Ovary (tissue), 10 donors: Measurements from ENCODE around the gene SMARCAL1. TPM values are rescaled to one million over a fixed set of nuclear protein-coding genes. Genes with fewer than 3 reads are reported as not detected.
A peak's percentile ranks its signal among the peaks of the same experiment; 100 is the strongest.

ENCODE experiments used
- DNase-seq, 5 donors: peaks; one replicate each; pipeline ENCODE4 v3.0.0-alpha.2; 2019 to 2020
- H3K27ac ChIP-seq, 2 donors: fragments of 200-600 bp; one replicate each; pipeline versions ENCODE4 v1.5.1 to v1.8.0; 2019 to 2022
- H3K27me3 ChIP-seq: fragments of 200-600 bp; one replicate; pipeline ENCODE4 v1.8.0; 2022
- H3K36me3 ChIP-seq: fragments of 200-600 bp; sonication (generic); one replicate; pipeline ENCODE4 v1.5.1; 2019
- H3K4me1 ChIP-seq: one replicate; pipeline ENCODE4 v1.8.1; 2013; ENCODE audit warnings: mild to moderate bottlenecking, moderate library complexity; ENCODE audit not compliant: insufficient read depth
- H3K4me3 ChIP-seq: fragments of 200-600 bp; sonication (generic); one replicate; pipeline ENCODE4 v1.5.1; 2017
- H3K9me3 ChIP-seq, 2 donors: fragments of 200-600 bp in 1 of 2; sonication (generic) in 1 of 2; one replicate each; pipeline versions ENCODE4 v1.5.1 to v1.8.1; 2013 to 2019; ENCODE audit warnings: mild to moderate bottlenecking in 1 of 2, moderate library complexity in 1 of 2
- CTCF ChIP-seq, 3 donors: fragments of 450-650 bp in 2 of 3; fragments of 200-600 bp in 1 of 3; IDR thresholded peaks; one replicate each; pipeline versions ENCODE4 v1.5.1 to v1.8.0; 2016 to 2022; ENCODE audit warnings: antibody characterized with exemption in 3 of 3, mild to moderate bottlenecking in 1 of 3
- EP300 ChIP-seq: sonication (generic); formaldehyde crosslinking; IDR thresholded peaks from one replicate; pipeline ENCODE4 v1.6.1; 2017; ENCODE audit warnings: antibody characterized with exemption
- POLR2A ChIP-seq: fragments of 450-650 bp; IDR thresholded peaks from one replicate; pipeline ENCODE4 v1.6.1; 2017; ENCODE audit warnings: antibody characterized with exemption, mild to moderate bottlenecking, moderate library complexity
- WGBS, 3 donors: extraction: QIAGEN DNeasy Blood & Tissue Kit in 1 of 3; methylation state at CpG; one replicate each; pipeline versions ENCODE4 v1.1.5 to v1.1.7; 2013 to 2017; 5-methylcytosine and 5-hydroxymethylcytosine counted together
- intact Hi-C, 4 donors: fragments of 100-400 bp; cut with DNase I; formaldehyde crosslinking; loops; one replicate each; pipeline versions ENCODE4 v1.11.0 to v1.15.1; 2022 to 2023
- long read RNA-seq, 3 donors: library from polyadenylated mRNA in 2 of 3; unstranded in 2 of 3; transcript quantifications; one replicate each; pipeline ENCODE4 v2.0.0 and lab custom pipeline, GENCODE V29; 2021 to 2026
- polyA plus RNA-seq, 2 donors: library from polyadenylated mRNA; stranded (reverse); fragments of 200-250 nt in 1 of 2; fragments of 350-450 nt in 1 of 2; fragmentation: Illumina TruSeq in 1 of 2; extraction: RNeasy Lipid Tissue Mini Kit (QIAGEN cat#74804) in 1 of 2; gene quantifications; one replicate each; pipeline ENCODE4 v1.2.3, GENCODE V29; 2013 to 2014
- total RNA-seq, 7 donors: library from RNA; depleted of rRNA in 2 of 7; stranded (reverse); fragments of >200 nt in 2 of 7; fragmentation: NEBNext Ultra II Directional in 3 of 7; extraction: Animal tissue kit (Norgen Biotek cat#: 25700) in 3 of 7; gene quantifications; one replicate each; pipeline versions ENCODE4 v1.1.0 to v1.2.4, GENCODE V29; 2016 to 2023
- donor health status: DM: no; HTN: no; CAD: no; lungs with moderate emphysema.
- donor health status: DM: no; HTN: no; CAD: no.
- donor health status: Bipolar disorder and iron deficiency.
- donor health status: DM: yes; HTN: yes; CAD: no.
- donor health status: DM: no; HTN: no; CAD: no.
- donor health status: DM: yes; HTN: yes; CAD: no.

SMARCAL1 gene
- total RNA-seq = 10 to 100 TPM; 17.8 to 29.1 (median 20.9) TPM
- polyA plus RNA-seq = 10 to 100 TPM; 11.1 to 22.2 TPM
- long read RNA-seq, donor 1, transcript SMARCAL1-201 (18 exons, 3,271 nt) = major isoform, 18 of 53 reads
- long read RNA-seq, donor 1, transcript SMARCAL1-202 (18 exons, 3,056 nt) = minor isoform, 8 of 53 reads
- long read RNA-seq, donor 1, partial matches to known transcripts = 9 of 53 reads
- long read RNA-seq, donor 1, other reads (novel, unspliced or antisense) = 18 of 53 reads
- long read RNA-seq, donor 2, partial matches to known transcripts = 27 of 30 reads
- long read RNA-seq, donor 2, other reads (novel, unspliced or antisense) = 0 of 30 reads
- long read RNA-seq, donor 3, transcript SMARCAL1-202 (18 exons, 3,056 nt) = minor isoform, 8 of 35 reads
- long read RNA-seq, donor 3, transcript SMARCAL1-201 (18 exons, 3,271 nt) = major isoform, 17 of 35 reads
- long read RNA-seq, donor 3, partial matches to known transcripts = 3 of 35 reads
- long read RNA-seq, donor 3, other reads (novel, unspliced or antisense) = 7 of 35 reads

GRCh38 chr2:216412022-216412999, at the start of gene SMARCAL1:
Gene SMARCAL1 (plus strand): TSS chr2:216412484. CDS start chr2:216414705, 2,221 bp downstream.
- no peak for TF ChIP-seq EP300
- no peak for TF ChIP-seq POLR2A
- no peak for TF ChIP-seq CTCF (IDR thresholded peaks at IDR 0.05)
- no peaks in the 10 kb centered on the region for H3K9me3 ChIP-seq
- no peaks in the 10 kb centered on the region for H3K4me1 ChIP-seq
- DNase-seq = peak; percentile 99 to 100 (median 99)
- no peaks in the 10 kb centered on the region for H3K27me3 ChIP-seq
- intact Hi-C loops = no loop called here
- no peaks in the 10 kb centered on the region for H3K36me3 ChIP-seq
- H3K4me3 ChIP-seq = peak within 1 kb of the TSS; percentile 87
- 5 to 7% (median 5%) methylated on average over 55 to 56 of the region's 56 CpGs for WGBS, 3 donors
- H3K27ac ChIP-seq = peak within 1 kb of the TSS; percentile 61 to 98

- 33 to 40% (median 37%) methylated on average over 2 of the region's 2 CpGs for WGBS, 3 donors
- H3K4me1 ChIP-seq = no peaks in the 10 kb centered on the region
- H3K4me3 ChIP-seq = no peak overlapping the region
- no peaks in the 10 kb centered on the region for H3K27me3 ChIP-seq
- DNase-seq = no peak
- H3K36me3 ChIP-seq = no peaks in the 10 kb centered on the region
- TF ChIP-seq CTCF (IDR thresholded peaks at IDR 0.05) = no peak
- no peak overlapping the region for H3K27ac ChIP-seq
- no peaks in the 10 kb centered on the region for H3K9me3 ChIP-seq
- intact Hi-C loops = no loop called here
These were observed 49.6 kb upstream of the SMARCAL1 start for GRCh38 chr2:216362730-216363129.

- 27 to 47% (median 31%) methylated on average over 3 of the region's 3 CpGs for WGBS, 3 donors
- Histone ChIP-seq H3K4me1 (no peaks in the 10 kb centered on the region), H3K4me3 (no peak overlapping the region), H3K36me3 (no peaks in the 10 kb centered on the region), H3K27ac (no peak overlapping the region), H3K27me3 (no peaks in the 10 kb centered on the region), H3K9me3 (no peaks in the 10 kb centered on the region)
- DNase-seq = no peak
- intact Hi-C loops = no loop called here
- TF ChIP-seq EP300 = no peak
- TF ChIP-seq CTCF (IDR thresholded peaks at IDR 0.05) = no peak
- TF ChIP-seq POLR2A = no peak
These were observed 49.1 kb upstream of the SMARCAL1 start for GRCh38 chr2:216363221-216363620.

- no peak for TF ChIP-seq CTCF (IDR thresholded peaks at IDR 0.05)
- no peak for TF ChIP-seq POLR2A
- TF ChIP-seq EP300 = no peak
- H3K4me3 ChIP-seq = no peak overlapping the region
- intact Hi-C loops = no loop called here
- 91 to 92% (median 92%) methylated on average over 2 of the region's 2 CpGs for WGBS, 3 donors
- no peaks in the 10 kb centered on the region for H3K4me1 ChIP-seq
- DNase-seq = no peak
- H3K9me3 ChIP-seq = no peaks in the 10 kb centered on the region
- no peaks in the 10 kb centered on the region for H3K27me3 ChIP-seq
- no peaks in the 10 kb centered on the region for H3K36me3 ChIP-seq
- no peak overlapping the region for H3K27ac ChIP-seq
These were observed 46.8 kb upstream of the SMARCAL1 start for GRCh38 chr2:216365518-216365917.
